ENCODE measurements around the gene TTL. TPM values are rescaled to one million over a fixed set of nuclear protein-coding genes. Genes with fewer than 3 reads are reported as not detected.

The TTL gene
- total RNA-seq, 1 donor from 2014 or later: 81.3 TPM

- Histone ChIP-seq H3K36me3 (peaks cover 9% of the 10 kb centered on the region), H3K27ac (no peak overlapping the region), H3K9me3 (ENCODE audit: low read depth) (no peaks in the 10 kb centered on the region), H3K4me3 (no peak overlapping the region), H3K4me2 (no peak overlapping the region), H3K27me3 (no peaks in the 10 kb centered on the region), H3K79me2 (ENCODE audit: low read depth) (peaks cover 79% of the 10 kb centered on the region), H3K9ac (no peak overlapping the region), H3F3A (ENCODE audit: low read depth) (peaks cover 8% of the 10 kb centered on the region), H3K4me1 (peaks cover 10% of the 10 kb centered on the region), H2AFZ (replicated peaks) (no peak overlapping the region), H4K20me1 (ENCODE audit: low read depth) (peaks cover 35% of the 10 kb centered on the region)
- Mint-ChIP-seq H3K4me3 (no peak overlapping the region), H3K27me3 (ENCODE audit: insufficient read depth, low read depth) (no peaks in the 10 kb centered on the region), H3K36me3 (peaks cover 39% of the 10 kb centered on the region), H3K27ac (no peak overlapping the region), H3K4me1 (peaks cover 12% of the 10 kb centered on the region), H3K9me3 (no peaks in the 10 kb centered on the region)
- DNase-seq (ENCODE audit: low spot score): no peak
- no peak for TF ChIP-seq EZH2 (IDR thresholded peaks at IDR 0.05)
- TF ChIP-seq EZH2phosphoT487 (IDR thresholded peaks at IDR 0.05): no peak
- no peak for TF ChIP-seq CTCF (IDR thresholded peaks at IDR 0.05)
Observed at GRCh38 chr2:112486895-112487294, 4.9 kb downstream of the TTL start.

GRCh38 chr2:112487444-112487961 lies 5.5 kb downstream of the TTL start:
- H3K9ac ChIP-seq: no peak overlapping the region
- Mint-ChIP-seq H3K27ac (no peak overlapping the region), H3K9me3 (no peaks in the 10 kb centered on the region), H3K36me3 (peaks cover 39% of the 10 kb centered on the region), H3K4me3 (no peak overlapping the region), H3K4me1 (peaks cover 12% of the 10 kb centered on the region), H3K27me3 (ENCODE audit: insufficient read depth, low read depth) (no peaks in the 10 kb centered on the region)
- no peak for TF ChIP-seq EZH2 (IDR thresholded peaks at IDR 0.05)
- TF ChIP-seq EZH2phosphoT487 (IDR thresholded peaks at IDR 0.05): no peak
- no peak for TF ChIP-seq CTCF (IDR thresholded peaks at IDR 0.05)
- no peak for DNase-seq (ENCODE audit: low spot score)
- peaks cover 38% of the 10 kb centered on the region for H4K20me1 ChIP-seq (ENCODE audit: low read depth)
- peaks cover 10% of the 10 kb centered on the region for H3K4me1 ChIP-seq
- H3K27ac ChIP-seq: no peak overlapping the region
- no peaks in the 10 kb centered on the region for H3K27me3 ChIP-seq
- H2AFZ ChIP-seq (replicated peaks): no peak overlapping the region
- H3K36me3 ChIP-seq: peaks cover 9% of the 10 kb centered on the region
- H3F3A ChIP-seq (ENCODE audit: low read depth): peaks cover 5% of the 10 kb centered on the region
- no peak overlapping the region for H3K4me2 ChIP-seq
- H3K79me2 ChIP-seq (ENCODE audit: low read depth): peaks cover 83% of the 10 kb centered on the region
- H3K9me3 ChIP-seq (ENCODE audit: low read depth): no peaks in the 10 kb centered on the region
- no peak overlapping the region for H3K4me3 ChIP-seq

- Mint-ChIP-seq H3K27me3 (ENCODE audit: insufficient read depth, low read depth) (no peaks in the 10 kb centered on the region), H3K4me1 (peaks cover 10% of the 10 kb centered on the region), H3K36me3 (peaks cover 38% of the 10 kb centered on the region), H3K4me3 (no peak overlapping the region), H3K27ac (no peak overlapping the region), H3K9me3 (no peaks in the 10 kb centered on the region)
- Histone ChIP-seq H3K9me3 (ENCODE audit: low read depth) (no peaks in the 10 kb centered on the region), H3K36me3 (peaks cover 9% of the 10 kb centered on the region), H3K4me2 (no peak overlapping the region), H3F3A (ENCODE audit: low read depth) (no peaks in the 10 kb centered on the region), H3K27ac (no peak overlapping the region), H3K79me2 (ENCODE audit: low read depth) (peaks cover 76% of the 10 kb centered on the region), H2AFZ (replicated peaks) (no peak overlapping the region), H3K4me1 (peaks cover 8% of the 10 kb centered on the region), H3K9ac (no peak overlapping the region), H3K27me3 (no peaks in the 10 kb centered on the region), H4K20me1 (ENCODE audit: low read depth) (peaks cover 40% of the 10 kb centered on the region), H3K4me3 (no peak overlapping the region)
- DNase-seq (ENCODE audit: low spot score): no peak
- no peak for TF ChIP-seq CTCF (IDR thresholded peaks at IDR 0.05)
- TF ChIP-seq EZH2phosphoT487 (IDR thresholded peaks at IDR 0.05): no peak
- TF ChIP-seq EZH2 (IDR thresholded peaks at IDR 0.05): no peak
Observed at GRCh38 chr2:112488201-112488600, 6.2 kb downstream of the TTL start.
